ENCODE measurements around the gene ELFN1.

The ELFN1 gene

DNA sequence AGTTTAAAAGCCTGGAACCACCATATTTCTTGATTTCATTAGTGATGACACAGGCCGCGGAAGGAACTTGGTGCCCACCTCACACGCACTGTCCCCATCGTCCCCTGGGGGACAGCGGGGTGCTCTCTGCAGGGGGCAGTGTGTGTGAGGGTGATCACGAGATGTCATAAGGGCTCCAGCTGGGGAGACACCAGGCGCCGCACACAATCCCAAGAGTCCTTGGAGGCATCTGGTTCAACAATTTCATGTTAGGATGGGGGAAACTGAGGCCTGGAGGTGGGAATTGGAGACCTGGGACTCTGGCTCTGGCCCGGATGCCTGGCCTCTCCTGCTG, 66.4 kb downstream of the ELFN1 start:
- no peaks in the 10 kb centered on the region for H3K27me3 Mint-ChIP-seq
- H3K4me3 Mint-ChIP-seq: no peak overlapping the region
- peaks cover 11% of the 10 kb centered on the region for H3K4me1 Mint-ChIP-seq (ENCODE audit: low read depth)
- H3K9me3 Mint-ChIP-seq (ENCODE audit: low read depth): no peaks in the 10 kb centered on the region
- H3K27ac Mint-ChIP-seq: no peak overlapping the region
- H3K36me3 Mint-ChIP-seq: no peaks in the 10 kb centered on the region

DNA sequence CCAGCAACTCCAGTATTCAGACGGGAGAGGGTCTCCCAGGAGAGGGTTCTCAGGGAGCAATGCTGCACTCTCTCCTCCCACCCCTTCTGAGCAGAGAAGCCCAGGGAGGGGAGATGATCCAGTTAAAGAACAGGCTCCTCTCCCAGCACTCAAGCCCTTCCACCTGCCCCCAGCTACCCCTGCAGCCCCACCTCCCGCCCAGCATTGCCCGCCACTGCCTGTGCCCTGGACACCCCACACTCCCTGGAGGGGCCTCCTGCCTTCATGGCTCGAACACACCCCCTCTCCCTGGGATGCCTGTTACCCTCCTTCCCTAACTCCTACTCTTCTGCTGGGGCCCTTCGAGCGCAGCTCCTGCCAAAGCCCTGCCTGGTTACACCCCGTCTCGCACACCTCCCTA, 66.8 kb downstream of the ELFN1 start:
- peaks cover 15% of the 10 kb centered on the region for H3K4me1 Mint-ChIP-seq (ENCODE audit: low read depth)
- no peaks in the 10 kb centered on the region for H3K36me3 Mint-ChIP-seq
- H3K9me3 Mint-ChIP-seq (ENCODE audit: low read depth): no peaks in the 10 kb centered on the region
- no peak overlapping the region for H3K27ac Mint-ChIP-seq
- H3K27me3 Mint-ChIP-seq: no peaks in the 10 kb centered on the region
- H3K4me3 Mint-ChIP-seq: no peak overlapping the region

DNA sequence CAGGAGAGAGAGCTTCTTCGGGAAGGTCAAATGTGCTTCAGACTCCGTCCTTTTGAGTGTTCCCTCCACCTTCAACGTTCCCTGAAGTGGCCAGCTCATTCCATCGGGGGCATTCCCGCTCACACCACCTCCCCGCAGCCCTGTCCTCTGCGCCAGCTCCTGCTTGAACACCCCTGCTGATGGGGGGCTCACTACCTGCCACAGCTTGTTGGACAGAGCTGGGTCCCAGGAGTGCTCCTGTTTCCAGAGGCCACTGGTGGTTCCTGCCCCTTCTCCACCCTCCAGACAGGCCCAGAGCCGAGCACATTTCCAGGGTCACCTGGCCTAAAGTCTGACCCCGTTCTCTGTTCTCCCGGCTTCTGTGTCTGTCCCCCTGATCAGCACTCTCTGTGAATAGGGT, 67.4 kb downstream of the ELFN1 start:
- Mint-ChIP-seq H3K9me3 (ENCODE audit: low read depth) (no peaks in the 10 kb centered on the region), H3K27ac (no peak overlapping the region), H3K27me3 (no peaks in the 10 kb centered on the region), H3K4me3 (no peak overlapping the region), H3K4me1 (ENCODE audit: low read depth) (peaks cover 17% of the 10 kb centered on the region), H3K36me3 (no peaks in the 10 kb centered on the region)

DNA sequence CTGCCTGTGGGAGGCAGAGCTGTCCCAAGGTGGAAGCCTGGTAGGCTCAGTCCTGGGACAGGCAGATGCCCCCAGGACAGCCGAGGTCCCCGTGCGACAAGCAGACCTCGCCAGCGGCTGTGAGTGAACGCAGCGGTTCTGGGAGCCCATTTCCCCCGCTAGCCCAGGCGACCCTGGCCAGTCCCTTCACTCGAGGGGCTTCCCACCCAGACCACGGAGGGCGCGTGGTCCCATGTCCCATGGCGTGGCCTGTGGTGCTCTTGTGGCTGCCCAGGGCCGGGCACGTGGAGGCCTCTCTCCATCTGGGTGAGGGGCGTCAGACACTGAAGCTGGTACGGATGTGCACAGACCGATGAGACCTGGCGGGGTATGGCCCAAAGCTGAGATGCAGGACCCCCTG, 67.9 kb downstream of the ELFN1 start:
- no peak overlapping the region for H3K27ac Mint-ChIP-seq
- H3K36me3 Mint-ChIP-seq: no peaks in the 10 kb centered on the region
- H3K4me1 Mint-ChIP-seq (ENCODE audit: low read depth): peaks cover 21% of the 10 kb centered on the region
- no peaks in the 10 kb centered on the region for H3K27me3 Mint-ChIP-seq
- no peaks in the 10 kb centered on the region for H3K9me3 Mint-ChIP-seq (ENCODE audit: low read depth)
- H3K4me3 Mint-ChIP-seq: no peak overlapping the region

DNA sequence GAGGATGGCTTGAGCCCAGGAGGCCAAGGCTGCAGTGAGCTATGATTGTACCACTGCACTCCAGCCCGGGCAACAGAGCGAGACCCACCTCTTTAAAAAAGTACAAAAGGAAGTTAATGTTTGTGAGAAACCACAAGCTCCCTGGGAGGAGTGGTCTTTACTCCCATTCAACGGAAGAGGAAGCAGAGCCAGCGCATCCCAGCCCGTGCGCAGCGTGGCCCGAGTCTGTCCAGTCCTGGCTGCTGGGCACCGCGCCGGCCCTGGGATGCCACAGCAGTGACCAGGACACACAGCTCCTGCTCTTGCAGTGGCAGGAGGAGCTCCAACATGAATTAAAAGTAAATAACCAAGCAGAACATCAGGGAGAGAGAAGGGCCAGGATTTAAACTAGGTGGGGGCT, 68.4 kb downstream of the ELFN1 start:
- H3K9me3 Mint-ChIP-seq (ENCODE audit: low read depth): no peaks in the 10 kb centered on the region
- no peak overlapping the region for H3K27ac Mint-ChIP-seq
- peaks cover 21% of the 10 kb centered on the region for H3K4me1 Mint-ChIP-seq (ENCODE audit: low read depth)
- H3K36me3 Mint-ChIP-seq: no peaks in the 10 kb centered on the region
- no peak overlapping the region for H3K4me3 Mint-ChIP-seq
- no peaks in the 10 kb centered on the region for H3K27me3 Mint-ChIP-seq

DNA sequence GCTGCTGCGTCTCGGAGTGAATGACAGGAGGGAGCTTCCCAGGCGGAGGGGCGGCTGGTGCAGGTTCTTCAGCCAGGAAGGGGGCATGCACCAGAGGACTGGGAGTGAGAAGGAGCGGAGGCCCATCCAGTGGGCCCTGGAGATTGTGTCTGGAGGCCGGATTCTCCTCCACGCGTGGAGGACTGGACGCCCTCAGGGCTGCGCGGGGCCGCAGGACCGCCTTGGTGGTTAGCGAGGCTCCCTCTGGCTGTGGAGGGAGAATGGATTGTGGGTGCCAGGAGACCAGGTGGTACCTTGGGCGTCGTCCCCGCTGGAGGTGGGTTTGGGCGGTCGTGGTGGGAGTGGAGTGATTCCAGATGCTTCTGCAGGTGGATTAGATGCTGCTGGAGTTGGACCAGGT, 68.9 kb downstream of the ELFN1 start:
- H3K4me1 Mint-ChIP-seq (ENCODE audit: low read depth): peaks cover 21% of the 10 kb centered on the region
- H3K27ac Mint-ChIP-seq: no peak overlapping the region
- no peaks in the 10 kb centered on the region for H3K36me3 Mint-ChIP-seq
- no peaks in the 10 kb centered on the region for H3K9me3 Mint-ChIP-seq (ENCODE audit: low read depth)
- no peak overlapping the region for H3K4me3 Mint-ChIP-seq
- H3K27me3 Mint-ChIP-seq: no peaks in the 10 kb centered on the region

DNA sequence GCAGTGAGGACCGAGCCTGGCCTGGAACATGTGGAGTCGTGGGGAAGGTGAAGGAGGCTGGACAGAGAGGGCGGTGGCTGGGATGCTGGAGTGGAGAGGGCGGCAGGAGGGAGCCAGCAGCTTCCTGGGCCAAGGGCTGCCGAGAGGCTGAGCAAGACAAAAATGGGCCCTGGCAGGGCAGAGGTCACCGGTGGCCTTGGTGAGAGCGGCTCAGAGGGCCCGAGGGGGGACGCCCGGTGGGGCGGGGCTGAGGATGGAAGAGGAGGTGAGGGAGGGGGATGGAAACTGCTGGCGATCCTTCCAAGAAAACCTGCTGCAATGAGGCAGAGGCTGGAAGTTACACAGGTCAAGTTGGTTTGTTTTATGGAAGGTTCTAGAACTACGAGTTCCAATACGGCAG, 69.5 kb downstream of the ELFN1 start:
- Mint-ChIP-seq H3K27me3 (no peaks in the 10 kb centered on the region), H3K4me3 (no peak overlapping the region), H3K27ac (no peak overlapping the region), H3K4me1 (ENCODE audit: low read depth) (peaks cover 21% of the 10 kb centered on the region), H3K36me3 (no peaks in the 10 kb centered on the region), H3K9me3 (ENCODE audit: low read depth) (no peaks in the 10 kb centered on the region)

DNA sequence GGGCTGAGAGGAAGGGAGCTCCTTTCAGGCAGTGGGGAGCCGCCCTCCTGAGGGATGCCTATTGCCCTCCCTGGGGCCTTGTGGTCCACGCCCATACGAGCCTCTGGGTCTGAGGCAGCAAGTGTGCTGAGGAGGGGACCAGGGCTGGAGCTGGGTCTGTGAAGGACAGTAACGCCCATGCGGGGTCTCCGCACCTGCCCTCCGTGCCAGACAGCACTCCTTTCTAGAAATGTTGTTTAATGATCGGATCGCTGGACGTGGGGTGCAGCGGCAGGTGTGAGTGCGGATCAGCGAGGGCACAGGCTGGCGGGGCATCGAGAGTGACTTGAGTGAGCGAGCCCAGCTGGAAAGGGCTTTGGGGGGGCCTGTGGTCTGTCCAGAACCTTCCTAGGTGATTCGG, 70.1 kb downstream of the ELFN1 start:
- H3K4me3 Mint-ChIP-seq: no peak overlapping the region
- H3K4me1 Mint-ChIP-seq (ENCODE audit: low read depth): peaks cover 21% of the 10 kb centered on the region
- no peaks in the 10 kb centered on the region for H3K9me3 Mint-ChIP-seq (ENCODE audit: low read depth)
- H3K36me3 Mint-ChIP-seq: no peaks in the 10 kb centered on the region
- no peaks in the 10 kb centered on the region for H3K27me3 Mint-ChIP-seq
- no peak overlapping the region for H3K27ac Mint-ChIP-seq

DNA sequence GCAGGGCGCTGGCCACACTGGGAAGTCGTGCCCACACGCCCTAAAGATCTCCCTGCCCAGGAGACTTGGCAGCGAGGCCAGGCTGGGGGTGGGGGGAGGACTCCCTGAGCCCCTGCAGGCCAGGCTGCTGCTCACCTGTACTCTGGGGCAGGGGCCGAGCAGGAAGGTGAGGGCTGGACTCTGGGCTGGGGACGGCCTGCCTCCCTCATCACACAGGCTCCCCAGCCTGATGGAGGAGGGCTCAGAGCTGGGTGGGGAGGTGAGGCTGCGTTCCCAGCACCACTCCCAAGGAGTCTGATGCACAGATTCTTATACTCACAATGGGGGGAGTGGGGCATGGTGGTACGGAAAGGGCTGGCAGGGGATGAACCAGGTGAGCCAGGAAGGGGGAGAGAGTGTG, 71.2 kb downstream of the ELFN1 start:
- Mint-ChIP-seq H3K27me3 (no peaks in the 10 kb centered on the region), H3K36me3 (no peaks in the 10 kb centered on the region), H3K4me3 (no peak overlapping the region), H3K9me3 (ENCODE audit: low read depth) (no peaks in the 10 kb centered on the region), H3K27ac (no peak overlapping the region), H3K4me1 (ENCODE audit: low read depth) (peaks cover 21% of the 10 kb centered on the region)

DNA sequence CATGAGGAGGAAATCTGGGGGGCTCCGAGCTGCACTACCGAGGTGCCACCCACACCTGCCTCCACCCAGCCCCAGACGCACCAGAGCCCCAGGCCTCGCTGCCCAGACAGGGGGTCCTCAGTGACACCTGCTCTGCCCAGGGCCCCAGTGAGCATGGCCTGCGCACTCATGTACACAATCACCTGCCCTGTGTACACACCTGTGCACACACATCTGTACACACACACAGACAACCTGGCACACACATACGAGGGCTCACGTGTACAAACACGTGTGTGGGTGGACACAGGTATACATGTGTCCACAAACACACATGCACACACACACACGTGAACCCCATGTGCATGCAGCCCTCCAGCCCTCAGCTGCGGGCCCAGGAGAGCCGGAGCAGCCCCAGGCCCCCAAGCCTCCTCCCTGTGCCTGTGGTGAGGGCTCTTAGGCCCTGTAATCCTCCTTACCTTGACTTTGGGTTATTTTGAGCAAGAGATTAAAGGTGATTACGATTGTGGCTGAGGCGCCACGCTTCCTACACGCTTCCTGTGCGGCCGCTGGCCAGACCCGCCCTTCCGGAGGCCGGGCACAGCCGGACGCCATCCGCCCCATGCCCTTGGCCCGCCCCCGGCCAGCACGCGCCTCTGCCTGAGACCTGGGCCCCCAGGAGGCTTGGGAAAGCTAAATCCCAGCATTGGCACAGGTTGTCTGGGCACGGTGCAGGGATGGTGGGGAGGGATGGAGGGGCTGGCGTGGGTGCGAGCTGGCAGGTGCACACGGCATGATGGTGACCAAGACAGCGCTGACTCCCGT, 71.9 kb downstream of the ELFN1 start:
- Mint-ChIP-seq H3K36me3 (no peaks in the 10 kb centered on the region), H3K4me3 (peak overlapping the region; percentile 30), H3K27ac (no peak overlapping the region), H3K9me3 (ENCODE audit: low read depth) (no peaks in the 10 kb centered on the region), H3K27me3 (no peaks in the 10 kb centered on the region), H3K4me1 (ENCODE audit: low read depth) (peaks cover 21% of the 10 kb centered on the region)

DNA sequence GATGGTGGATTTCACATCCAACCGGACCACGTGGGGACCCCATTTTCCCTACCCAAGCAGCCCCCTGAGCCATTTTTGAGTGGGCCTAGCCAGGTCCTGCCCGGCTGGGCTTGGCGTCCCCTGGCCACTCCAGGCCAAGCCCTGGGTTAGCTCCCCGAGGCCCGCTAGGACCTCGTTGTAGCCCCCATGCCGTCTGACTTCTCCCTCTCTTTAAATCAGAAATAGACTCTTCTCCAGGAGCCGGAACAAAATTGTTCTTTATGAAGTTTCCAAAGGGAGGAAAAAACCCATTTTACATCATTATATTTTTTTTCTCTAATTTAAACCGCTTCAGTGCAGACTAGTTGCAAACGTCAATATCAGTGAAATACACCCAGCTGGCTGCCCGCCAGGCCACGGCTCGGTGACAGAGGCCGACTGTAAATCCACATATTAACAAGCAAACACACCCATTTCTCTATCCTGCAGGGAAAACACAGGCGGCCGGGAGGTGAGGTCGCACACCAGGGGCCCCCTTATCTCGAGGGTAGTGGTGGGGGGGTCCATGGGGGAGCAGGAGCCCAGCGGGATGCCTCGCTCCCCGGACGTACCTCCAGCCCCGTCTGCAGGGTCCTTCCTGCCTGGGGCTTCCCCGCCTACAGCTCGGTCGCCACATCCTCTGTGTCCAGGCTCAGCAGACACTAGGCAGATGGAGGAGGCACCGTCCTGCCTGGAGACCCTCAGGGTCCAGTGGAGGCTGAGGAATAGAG, 72.7 kb downstream of the ELFN1 start:
- H3K27ac Mint-ChIP-seq: no peak overlapping the region
- H3K9me3 Mint-ChIP-seq (ENCODE audit: low read depth): no peaks in the 10 kb centered on the region
- peaks cover 21% of the 10 kb centered on the region for H3K4me1 Mint-ChIP-seq (ENCODE audit: low read depth)
- H3K36me3 Mint-ChIP-seq: no peaks in the 10 kb centered on the region
- no peaks in the 10 kb centered on the region for H3K27me3 Mint-ChIP-seq
- H3K4me3 Mint-ChIP-seq: peak overlapping the region; percentile 57

DNA sequence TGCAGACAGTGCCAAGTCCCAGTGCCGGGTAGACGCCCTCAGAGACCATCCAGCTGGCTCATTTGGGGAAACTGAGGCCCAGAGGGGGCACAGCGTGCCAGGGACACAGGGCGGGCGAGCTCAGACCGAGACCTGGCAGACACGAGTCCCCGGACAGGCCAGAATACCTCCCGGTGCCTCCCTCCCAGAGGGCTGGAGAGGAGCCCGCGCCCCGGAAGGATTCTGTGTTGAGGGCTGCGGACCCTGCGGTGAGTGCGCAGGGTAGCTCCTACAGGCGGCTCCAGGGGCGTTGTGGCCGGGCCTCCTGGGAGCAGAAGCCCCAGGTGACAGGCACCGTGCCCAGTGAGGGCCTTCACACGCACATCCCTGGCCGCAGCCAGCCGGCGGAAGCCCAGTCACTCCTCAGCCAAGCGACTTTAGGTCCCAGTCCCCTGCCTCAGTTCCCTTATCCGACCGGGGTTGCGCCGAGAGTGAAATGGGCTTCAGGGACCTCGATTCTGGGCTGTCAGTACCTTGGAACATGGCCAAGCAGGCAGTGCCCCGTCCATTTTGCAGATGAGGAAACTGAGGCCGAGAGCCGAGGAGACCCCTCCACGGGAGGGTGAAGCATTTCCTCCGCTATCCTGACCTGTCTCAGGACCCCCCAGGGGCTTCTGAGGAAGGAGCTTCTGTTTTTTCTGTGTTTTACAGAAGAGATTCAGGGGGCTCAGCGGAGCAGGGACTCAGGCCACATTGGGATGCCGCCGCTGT, 73.6 kb downstream of the ELFN1 start:
- H3K36me3 Mint-ChIP-seq: no peaks in the 10 kb centered on the region
- no peaks in the 10 kb centered on the region for H3K27me3 Mint-ChIP-seq
- no peak overlapping the region for H3K4me3 Mint-ChIP-seq
- H3K27ac Mint-ChIP-seq: no peak overlapping the region
- H3K9me3 Mint-ChIP-seq (ENCODE audit: low read depth): no peaks in the 10 kb centered on the region
- peaks cover 21% of the 10 kb centered on the region for H3K4me1 Mint-ChIP-seq (ENCODE audit: low read depth)

DNA sequence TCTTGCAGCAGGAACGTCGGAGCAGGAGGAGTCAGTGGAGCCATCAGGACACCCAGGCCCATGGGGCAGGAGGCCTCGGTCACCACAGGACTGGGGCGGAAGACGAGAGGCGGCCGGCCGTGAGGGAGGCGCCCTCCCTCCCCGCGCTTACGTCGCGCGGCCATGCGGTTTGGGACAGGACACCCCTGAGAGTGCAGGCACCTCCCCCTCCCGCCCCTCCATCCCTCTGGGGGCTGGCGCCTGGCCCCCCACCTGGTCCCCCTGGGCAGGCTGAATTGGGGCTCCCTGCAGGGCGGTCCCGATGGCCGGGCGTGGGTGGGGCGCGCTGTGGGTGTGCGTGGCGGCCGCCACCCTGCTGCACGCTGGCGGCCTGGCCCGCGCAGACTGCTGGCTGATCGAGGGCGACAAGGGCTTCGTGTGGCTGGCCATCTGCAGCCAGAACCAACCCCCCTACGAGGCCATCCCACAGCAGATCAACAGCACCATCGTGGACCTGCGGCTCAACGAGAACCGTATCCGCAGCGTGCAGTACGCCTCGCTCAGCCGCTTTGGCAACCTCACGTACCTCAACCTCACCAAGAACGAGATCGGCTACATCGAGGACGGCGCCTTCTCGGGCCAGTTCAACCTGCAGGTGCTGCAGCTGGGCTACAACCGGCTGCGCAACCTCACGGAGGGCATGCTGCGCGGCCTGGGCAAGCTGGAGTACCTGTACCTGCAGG, 74.4 kb downstream of the ELFN1 start:
- Mint-ChIP-seq H3K27me3 (no peaks in the 10 kb centered on the region), H3K4me1 (ENCODE audit: low read depth) (peaks cover 18% of the 10 kb centered on the region), H3K36me3 (no peaks in the 10 kb centered on the region), H3K27ac (no peak overlapping the region), H3K9me3 (ENCODE audit: low read depth) (no peaks in the 10 kb centered on the region), H3K4me3 (no peak overlapping the region)

DNA sequence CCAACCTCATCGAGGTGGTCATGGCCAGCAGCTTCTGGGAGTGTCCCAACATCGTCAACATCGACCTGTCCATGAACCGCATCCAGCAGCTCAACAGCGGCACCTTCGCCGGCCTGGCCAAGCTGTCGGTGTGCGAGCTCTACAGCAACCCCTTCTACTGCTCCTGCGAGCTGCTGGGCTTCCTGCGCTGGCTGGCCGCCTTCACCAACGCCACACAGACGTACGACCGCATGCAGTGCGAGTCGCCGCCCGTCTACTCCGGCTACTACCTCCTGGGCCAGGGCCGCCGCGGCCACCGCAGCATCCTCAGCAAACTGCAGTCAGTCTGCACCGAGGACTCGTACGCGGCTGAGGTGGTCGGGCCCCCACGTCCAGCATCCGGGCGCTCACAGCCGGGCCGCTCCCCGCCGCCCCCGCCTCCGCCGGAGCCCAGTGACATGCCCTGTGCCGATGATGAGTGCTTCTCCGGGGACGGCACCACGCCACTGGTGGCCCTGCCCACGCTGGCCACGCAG, 75.0 kb downstream of the ELFN1 start:
- no peaks in the 10 kb centered on the region for H3K9me3 Mint-ChIP-seq (ENCODE audit: low read depth)
- peaks cover 18% of the 10 kb centered on the region for H3K4me1 Mint-ChIP-seq (ENCODE audit: low read depth)
- no peak overlapping the region for H3K27ac Mint-ChIP-seq
- no peaks in the 10 kb centered on the region for H3K36me3 Mint-ChIP-seq
- no peak overlapping the region for H3K4me3 Mint-ChIP-seq
- H3K27me3 Mint-ChIP-seq: no peaks in the 10 kb centered on the region

Data from activated naive CD8-positive, alpha-beta T cell (primary cell).